Right cardiac atrium (tissue), 5 donors: ENCODE measurements around the gene DDX1. TPM values are rescaled to one million over a fixed set of nuclear protein-coding genes. Genes with fewer than 3 reads are reported as not detected.

Source experiments
- ATAC-seq, 2 donors: fragments of 200-7000 bp; cut with Tn5 transposase; one replicate each; pipeline versions ENCODE4 v1.8.0 to v1.9.1; 2020; ENCODE audit warnings: moderate library complexity in 2 of 2, mild to moderate bottlenecking in 1 of 2
- DNase-seq, 3 donors: peaks; one replicate each; pipeline ENCODE4 v3.0.0-alpha.2; 2020
- H3K27ac ChIP-seq: one replicate; pipeline ENCODE4 v1.5.1; 2013; ENCODE audit warnings: mild to moderate bottlenecking, low read length, control low read depth, moderate library complexity
- H3K27me3 ChIP-seq: one replicate; pipeline ENCODE4 v1.6.1; 2013; ENCODE audit not compliant: control insufficient read depth, insufficient read depth
- H3K4me1 ChIP-seq: one replicate; pipeline ENCODE4 v1.6.1; 2013; ENCODE audit warnings: low read length; ENCODE audit not compliant: control insufficient read depth, insufficient read depth
- H3K4me3 ChIP-seq: one replicate; pipeline ENCODE4 v1.5.1; 2013; ENCODE audit warnings: low read length, control low read depth
- H3K9me3 ChIP-seq: one replicate; pipeline ENCODE4 v1.6.1; 2013; ENCODE audit warnings: low read length; ENCODE audit not compliant: control insufficient read depth
- WGBS: extraction: QIAGEN DNeasy Blood & Tissue Kit; methylation state at CpG from one replicate; pipeline ENCODE4 v1.1.7; 2013; 5-methylcytosine and 5-hydroxymethylcytosine counted together
- intact Hi-C, 4 donors: fragments of 100-400 bp; cut with DNase I; formaldehyde crosslinking; loops; one replicate each; pipeline versions ENCODE4 v1.11.0 to v1.14.0; 2022 to 2023
- polyA plus RNA-seq: library from polyadenylated mRNA; stranded (reverse); fragments of 200-250 nt; gene quantifications from one replicate; pipeline ENCODE4 v1.2.3, GENCODE V29; 2013
- total RNA-seq, 4 donors: library from RNA; stranded (reverse); fragmentation: NEBNext Ultra II Directional; extraction: Animal tissue kit (Norgen Biotek cat#: 25700); gene quantifications; one replicate each; pipeline ENCODE4 v1.2.1, GENCODE V29; 2021
- donor health status: healthy with polysubstance abuse.
- donor health status: DM: no; HTN: yes; CAD: no.
- donor health status: DM: no; HTN: no; CAD: no.
- donor health status: DM: no; HTN: yes; CAD: no; lungs with severe emphysema.
- donor health status: DM: yes; HTN: yes; CAD: no.

DDX1 gene
- total and polyA plus RNA-seq, 5 donors, result 109 to 136 (median 116) TPM

GRCh38 chr2:15643791-15644585, 52.3 kb downstream of the DDX1 start:
- H3K9me3 ChIP-seq, result no peaks in the 10 kb centered on the region
- WGBS, result 64% methylated on average over 4 of the region's 4 CpGs
- intact Hi-C loops, result loop anchor here in 1 of 4 donors (10.0 kb wide), 1 partner anchor 861 kb away; no protein-coding TSS in a partner anchor
- H3K4me1 ChIP-seq, result no peaks in the 10 kb centered on the region
- DNase-seq (no peak), ATAC-seq (no peak)
- H3K27me3 ChIP-seq, result no peaks in the 10 kb centered on the region
- H3K27ac ChIP-seq, result no peak overlapping the region
- no peak overlapping the region for H3K4me3 ChIP-seq

GRCh38 chr2:15645300-15645699, 53.6 kb downstream of the DDX1 start:
- Histone ChIP-seq H3K4me3 (no peak overlapping the region), H3K27ac (no peak overlapping the region), H3K27me3 (no peaks in the 10 kb centered on the region), H3K9me3 (no peaks in the 10 kb centered on the region), H3K4me1 (no peaks in the 10 kb centered on the region)
- DNase-seq (no peak), ATAC-seq (no peak)
- 90% methylated on average over 2 of the region's 2 CpGs for WGBS
- intact Hi-C loops, result loop anchor here in 1 of 4 donors (10.0 kb wide), 1 partner anchor 860 kb away; no protein-coding TSS in a partner anchor

DNA sequence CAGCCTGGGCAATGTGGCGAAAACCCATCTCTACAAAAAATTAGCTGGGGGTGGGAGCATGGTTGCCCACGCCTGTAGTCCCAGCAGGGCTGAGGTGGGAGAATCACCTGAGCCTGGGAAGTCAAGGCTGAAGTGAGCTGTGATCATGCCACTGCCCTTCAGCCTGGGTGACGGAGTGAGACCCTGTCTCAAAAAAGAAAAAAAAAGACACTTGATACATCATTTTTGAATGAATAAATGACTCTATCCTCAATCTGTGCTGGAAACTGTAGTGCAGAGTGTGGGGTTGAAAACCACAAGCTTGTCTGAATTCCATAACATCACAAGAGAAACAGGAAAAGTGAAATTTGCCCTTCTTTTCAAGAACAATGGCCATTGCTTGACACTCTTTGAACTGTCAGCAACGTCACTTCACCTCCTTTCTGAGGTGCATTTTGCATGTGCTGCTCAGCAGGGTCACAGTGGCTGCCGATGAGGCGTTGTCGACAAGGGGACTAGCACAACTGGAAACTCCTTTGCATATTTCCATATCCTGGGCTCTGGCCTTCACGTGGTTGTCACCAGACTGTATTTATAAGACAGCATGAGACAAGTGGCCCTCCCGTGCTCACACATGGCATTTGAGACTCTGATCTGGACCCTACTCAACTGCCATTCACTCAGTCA, 54.2 kb downstream of the DDX1 start:
- H3K27me3 ChIP-seq, result no peaks in the 10 kb centered on the region
- H3K4me3 ChIP-seq, result no peak overlapping the region
- H3K4me1 ChIP-seq, result no peaks in the 10 kb centered on the region
- ATAC-seq (no peak), DNase-seq (no peak)
- 69% methylated on average over 9 of the region's 9 CpGs for WGBS
- no peaks in the 10 kb centered on the region for H3K9me3 ChIP-seq
- intact Hi-C loops, result loop anchor here in 1 of 4 donors (10.0 kb wide), 1 partner anchor 859 kb away; no protein-coding TSS in a partner anchor
- no peak overlapping the region for H3K27ac ChIP-seq

- no peaks in the 10 kb centered on the region for H3K9me3 ChIP-seq
- no peak overlapping the region for H3K4me3 ChIP-seq
- H3K4me1 ChIP-seq, result no peaks in the 10 kb centered on the region
- H3K27me3 ChIP-seq, result no peaks in the 10 kb centered on the region
- 93% methylated on average over 6 of the region's 6 CpGs for WGBS
- DNase-seq (no peak), ATAC-seq (no peak)
- H3K27ac ChIP-seq, result no peak overlapping the region
- intact Hi-C loops, result loop anchor here in 1 of 4 donors (10.0 kb wide), 1 partner anchor 858 kb away; no protein-coding TSS in a partner anchor
Observed at GRCh38 chr2:15646661-15647060, 55.0 kb downstream of the DDX1 start.

- Histone ChIP-seq H3K27ac (no peak overlapping the region), H3K4me1 (no peaks in the 10 kb centered on the region), H3K27me3 (no peaks in the 10 kb centered on the region), H3K4me3 (no peak overlapping the region), H3K9me3 (no peaks in the 10 kb centered on the region)
- DNase-seq (no peak), ATAC-seq (no peak)
- intact Hi-C loops, result loop anchor here in 1 of 4 donors (10.0 kb wide), 1 partner anchor 857 kb away; no protein-coding TSS in a partner anchor
- WGBS, result 80% methylated on average over 18 of the region's 18 CpGs
Observed at GRCh38 chr2:15647622-15648590, 56.2 kb downstream of the DDX1 start.

GRCh38 chr2:15648593-15649525, 57.2 kb downstream of the DDX1 start:
- no peak for DNase-seq
- no peak overlapping the region for H3K27ac ChIP-seq
- no peaks in the 10 kb centered on the region for H3K9me3 ChIP-seq
- intact Hi-C loops, result loop anchor here in 1 of 4 donors (10.0 kb wide), 1 partner anchor 856 kb away; no protein-coding TSS in a partner anchor
- H3K27me3 ChIP-seq, result no peaks in the 10 kb centered on the region
- 91% methylated on average over 10 of the region's 10 CpGs for WGBS
- no peaks in the 10 kb centered on the region for H3K4me1 ChIP-seq
- ATAC-seq, result no peak
- no peak overlapping the region for H3K4me3 ChIP-seq

GRCh38 chr2:15649561-15650255, 58.0 kb downstream of the DDX1 start:
- ATAC-seq (no peak), DNase-seq (no peak)
- no peak overlapping the region for H3K27ac ChIP-seq
- H3K27me3 ChIP-seq, result no peaks in the 10 kb centered on the region
- no peak overlapping the region for H3K4me3 ChIP-seq
- 50% methylated on average over 14 of the region's 14 CpGs for WGBS
- intact Hi-C loops, result loop anchor here in 1 of 4 donors (10.0 kb wide), 2 partner anchors 635 to 855 kb away; no protein-coding TSS in a partner anchor
- no peaks in the 10 kb centered on the region for H3K9me3 ChIP-seq
- no peaks in the 10 kb centered on the region for H3K4me1 ChIP-seq

DNA sequence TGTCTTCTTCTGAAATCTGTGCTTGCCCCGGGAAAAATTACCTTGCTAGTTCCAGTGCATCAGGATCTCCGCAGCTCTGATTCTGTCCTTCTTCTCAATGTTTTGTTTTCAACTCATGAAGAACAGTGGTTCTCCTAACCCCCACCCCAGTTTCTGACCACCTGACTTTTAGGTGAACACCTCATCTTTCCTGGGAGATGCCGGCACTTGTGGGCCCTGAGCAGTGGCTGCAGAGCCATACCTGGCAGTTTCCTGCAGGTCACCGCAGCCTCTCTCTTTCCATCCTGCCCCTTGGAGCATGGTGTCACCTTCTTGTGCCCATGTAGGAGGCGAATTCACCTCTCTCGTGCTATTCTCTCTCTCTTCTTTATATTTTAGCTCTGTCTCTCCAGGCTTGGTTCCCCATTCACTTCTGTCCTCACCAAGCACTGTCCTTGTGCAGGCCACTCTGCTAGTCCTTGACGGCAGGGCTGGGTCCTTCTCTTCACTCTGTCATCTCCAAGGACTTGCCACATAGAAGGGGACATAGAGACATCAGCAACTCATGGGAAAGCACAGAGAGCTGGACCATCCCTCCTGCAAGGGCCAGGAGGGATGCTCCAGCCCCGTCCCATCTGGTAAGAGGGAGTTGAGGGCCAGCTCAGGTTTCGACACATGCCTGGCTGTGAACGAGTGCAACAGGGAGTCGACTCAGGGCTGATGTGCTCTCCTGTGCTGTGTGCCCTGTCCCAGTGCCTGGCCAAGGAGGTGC, 59.1 kb downstream of the DDX1 start:
- no peaks in the 10 kb centered on the region for H3K4me1 ChIP-seq
- intact Hi-C loops, result loop anchor here in 1 of 4 donors (10.0 kb wide), 1 partner anchor 634 kb away; no protein-coding TSS in a partner anchor
- WGBS, result 84% methylated on average over 11 of the region's 11 CpGs
- no peak overlapping the region for H3K27ac ChIP-seq
- DNase-seq (no peak), ATAC-seq (no peak)
- no peak overlapping the region for H3K4me3 ChIP-seq
- no peaks in the 10 kb centered on the region for H3K27me3 ChIP-seq
- no peaks in the 10 kb centered on the region for H3K9me3 ChIP-seq

- Histone ChIP-seq H3K4me1 (no peaks in the 10 kb centered on the region), H3K27ac (no peak overlapping the region), H3K9me3 (no peaks in the 10 kb centered on the region), H3K27me3 (no peaks in the 10 kb centered on the region), H3K4me3 (no peak overlapping the region)
- no peak for ATAC-seq
- intact Hi-C loops, result loop anchor here in 1 of 4 donors (10.0 kb wide), 1 partner anchor 633 kb away; no protein-coding TSS in a partner anchor
- 97% methylated on average over 7 of the region's 7 CpGs for WGBS
- no peak for DNase-seq
Observed at GRCh38 chr2:15651367-15651727, 59.7 kb downstream of the DDX1 start.
